Caco-2 (cell line): ENCODE data around the gene RBMS2. TPM values are rescaled to one million over a fixed set of nuclear protein-coding genes. Genes with fewer than 3 reads are reported as not detected.

ENCODE experiments used
- BruUV-seq: library from RNA; stranded (reverse); fragments of 400-500 nt; replicated peaks from 2 replicates; lab custom pipeline; 2021; lab: Mats Ljungman, UMichigan
- CTCF ChIA-PET: fragments of 300-600 bp; sonication (Branson Sonifier 250); formaldehyde crosslinking; loops from one replicate; lab custom pipeline; 2022; ENCODE audit warnings: antibody characterized with exemption; lab: Charles Lee
- POLR2A ChIA-PET: fragments of 300-600 bp; sonication (Branson Sonifier 250); formaldehyde crosslinking; loops from one replicate; lab custom pipeline; 2022; ENCODE audit warnings: antibody characterized with exemption; lab: Charles Lee
- DNase-seq, 2 experiments: peaks; one replicate each; pipeline versions ENCODE4 v3.0.0 to v3.0.0-alpha.2; 2020 to 2022
- H3K27me3 ChIP-seq: replicated peaks from 2 replicates; pipeline ENCODE4 v1.6.0; 2011; ENCODE audit warnings: low read length; ENCODE audit not compliant: control insufficient read depth, insufficient read depth
- H3K36me3 ChIP-seq: 2 replicates; pipeline ENCODE4 v1.5.1; 2011; ENCODE audit warnings: low read length; ENCODE audit not compliant: control insufficient read depth, insufficient read depth
- H3K4me1 ChIP-seq: fragments of 250-450 bp; sonication (Bioruptor Pico); 2 replicates; pipeline ENCODE4 v1.5.1; 2020; ENCODE audit warnings: mild to moderate bottlenecking
- H3K4me3 ChIP-seq: 2 replicates; pipeline ENCODE4 v1.5.1; 2011; ENCODE audit warnings: low read depth, mild to moderate bottlenecking, control low read depth, low read length
- H3K9me3 ChIP-seq: fragments of 250-450 bp; sonication (Bioruptor Pico); 2 replicates; pipeline ENCODE4 v1.5.1; 2020; ENCODE audit warnings: mild to moderate bottlenecking, moderate library complexity
- H3K27ac Mint-ChIP-seq: one replicate; pipeline ENCODE4 v1.8.0; 2022; ENCODE audit warnings: mixed read lengths; ENCODE audit not compliant: unreplicated experiment
- H3K27me3 Mint-ChIP-seq: one replicate; pipeline ENCODE4 v1.8.0; 2022; ENCODE audit warnings: mixed read lengths; ENCODE audit not compliant: insufficient read depth, unreplicated experiment
- H3K36me3 Mint-ChIP-seq: one replicate; pipeline ENCODE4 v1.8.0; 2022; ENCODE audit warnings: mild to moderate bottlenecking, mixed read lengths; ENCODE audit not compliant: insufficient read depth, unreplicated experiment
- H3K4me1 Mint-ChIP-seq: one replicate; pipeline ENCODE4 v1.8.0; 2022; ENCODE audit warnings: low read depth, mixed read lengths; ENCODE audit not compliant: unreplicated experiment
- H3K4me3 Mint-ChIP-seq: one replicate; pipeline ENCODE4 v1.8.0; 2022; ENCODE audit warnings: mild to moderate bottlenecking, moderate library complexity, mixed read lengths; ENCODE audit not compliant: unreplicated experiment
- H3K9me3 Mint-ChIP-seq: one replicate; pipeline ENCODE4 v1.8.0; 2022; ENCODE audit warnings: mixed read lengths; ENCODE audit not compliant: unreplicated experiment
- intact Hi-C: fragments of 100-400 bp; cut with micrococcal nuclease; formaldehyde crosslinking; loops from one replicate; pipeline ENCODE4 v1.10.0; 2022; ENCODE audit not compliant: unreplicated experiment
- total RNA-seq: library from RNA; stranded (reverse); gene quantifications from 2 replicates; pipeline ENCODE4 v1.2.3, GENCODE V29; 2022
- TF ChIP-seq, protein P1 (sequence below), 2 experiments: fragments of 200-600 bp in 1 of 2; IDR thresholded peaks; 1 replicate in 1 of 2; 2 replicates in 1 of 2; pipeline versions ENCODE4 v1.5.1 to v1.8.0; 2011 to 2022; ENCODE audit warnings: antibody characterized with exemption in 1 of 2, control low read depth in 1 of 2, inconsistent platforms in 1 of 2, low read depth in 1 of 2, low read length in 1 of 2, mild to moderate bottlenecking in 1 of 2, moderate library complexity in 1 of 2; ENCODE audit not compliant: insufficient read depth in 1 of 2, severe bottlenecking in 1 of 2, unreplicated experiment in 1 of 2

The RBMS2 gene
- total RNA-seq, 1 experiment from 2014 or later = 39.5 TPM

DNA sequence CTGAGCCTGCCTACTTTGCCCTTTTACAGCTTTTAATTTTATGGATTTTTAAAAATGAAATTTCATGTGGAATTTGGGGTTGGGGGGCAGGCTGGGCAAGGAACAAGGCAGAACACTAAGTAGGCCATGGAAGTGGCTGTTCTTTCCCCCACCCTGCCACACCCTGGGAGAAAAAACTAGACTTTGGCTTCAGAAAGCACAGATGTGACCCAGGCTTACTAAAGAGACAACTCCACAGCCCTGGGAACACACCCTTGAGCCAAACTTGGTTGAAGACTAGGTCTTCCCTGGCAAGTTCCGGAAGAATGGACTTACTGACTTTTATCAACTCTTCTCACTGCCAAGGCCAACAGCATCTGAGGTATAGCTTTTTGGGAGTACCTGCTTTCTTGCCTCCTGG lies 68.2 kb downstream of the RBMS2 start:
- peaks cover 6% of the 10 kb centered on the region; the same call in 1 of the 2 replicates for H3K4me1 ChIP-seq
- no peaks in the 10 kb centered on the region for H3K36me3 ChIP-seq
- H3K4me3 ChIP-seq = no peak overlapping the region
- Mint-ChIP-seq H3K27me3 (no peaks in the 10 kb centered on the region), H3K9me3 (no peaks in the 10 kb centered on the region), H3K4me1 (peaks cover 12% of the 10 kb centered on the region), H3K36me3 (peaks cover 17% of the 10 kb centered on the region), H3K27ac (no peak overlapping the region), H3K4me3 (no peak overlapping the region)
- CTCF ChIA-PET = interaction anchor here (0.6 to 1.7 kb wide), 4 partner anchors 34 to 85 kb away, joined by 3 to 8 read pairs (median 4); no protein-coding TSS in a partner anchor
- DNase-seq = no peak
- POLR2A ChIA-PET = no interaction called here
- no peaks in the 10 kb centered on the region for H3K9me3 ChIP-seq
- no peaks in the 10 kb centered on the region for H3K27me3 ChIP-seq
- TF ChIP-seq, protein P1, sequence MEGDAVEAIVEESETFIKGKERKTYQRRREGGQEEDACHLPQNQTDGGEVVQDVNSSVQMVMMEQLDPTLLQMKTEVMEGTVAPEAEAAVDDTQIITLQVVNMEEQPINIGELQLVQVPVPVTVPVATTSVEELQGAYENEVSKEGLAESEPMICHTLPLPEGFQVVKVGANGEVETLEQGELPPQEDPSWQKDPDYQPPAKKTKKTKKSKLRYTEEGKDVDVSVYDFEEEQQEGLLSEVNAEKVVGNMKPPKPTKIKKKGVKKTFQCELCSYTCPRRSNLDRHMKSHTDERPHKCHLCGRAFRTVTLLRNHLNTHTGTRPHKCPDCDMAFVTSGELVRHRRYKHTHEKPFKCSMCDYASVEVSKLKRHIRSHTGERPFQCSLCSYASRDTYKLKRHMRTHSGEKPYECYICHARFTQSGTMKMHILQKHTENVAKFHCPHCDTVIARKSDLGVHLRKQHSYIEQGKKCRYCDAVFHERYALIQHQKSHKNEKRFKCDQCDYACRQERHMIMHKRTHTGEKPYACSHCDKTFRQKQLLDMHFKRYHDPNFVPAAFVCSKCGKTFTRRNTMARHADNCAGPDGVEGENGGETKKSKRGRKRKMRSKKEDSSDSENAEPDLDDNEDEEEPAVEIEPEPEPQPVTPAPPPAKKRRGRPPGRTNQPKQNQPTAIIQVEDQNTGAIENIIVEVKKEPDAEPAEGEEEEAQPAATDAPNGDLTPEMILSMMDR (IDR thresholded peaks at IDR 0.05; ENCODE audit: insufficient read depth in 1 of 2, low read depth in 1 of 2, low read length in 1 of 2, severe bottlenecking in 1 of 2, unreplicated experiment in 1 of 2) = no peak
- intact Hi-C loops = loop anchor here (1.0 to 5.0 kb wide), 2 partner anchors 76 to 92 kb away; no protein-coding TSS in a partner anchor
- BruUV-seq = no TSS peak

DNA sequence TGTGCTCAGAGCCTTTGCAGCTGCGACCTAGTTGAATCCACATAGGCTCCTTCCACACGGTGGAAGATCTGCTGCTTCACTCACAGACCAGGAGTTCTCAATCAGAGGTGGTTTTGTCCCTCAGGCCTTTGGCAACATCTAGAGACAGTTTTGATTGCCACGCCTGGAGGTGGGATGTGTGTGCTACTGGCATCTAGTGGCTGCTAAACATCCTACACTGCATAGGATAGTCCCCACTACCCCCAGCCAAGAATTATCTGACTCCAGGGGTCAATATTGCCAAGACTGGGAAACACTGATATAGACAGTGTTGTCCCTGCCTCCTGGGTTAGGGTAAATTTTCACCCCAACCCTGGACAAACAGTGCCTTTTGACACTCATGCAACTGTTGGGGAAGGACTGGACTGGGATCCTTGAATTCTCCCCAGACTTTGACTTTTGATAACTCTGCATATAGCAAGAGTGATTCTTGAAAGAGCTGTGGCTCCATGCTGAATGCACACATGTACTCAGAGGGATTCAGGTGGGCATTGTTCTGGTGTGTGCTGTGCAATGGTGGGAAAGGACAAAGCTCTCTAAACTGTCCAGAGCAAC lies 68.7 kb downstream of the RBMS2 start:
- Mint-ChIP-seq H3K36me3 (peaks cover 21% of the 10 kb centered on the region), H3K9me3 (no peaks in the 10 kb centered on the region), H3K4me3 (no peak overlapping the region), H3K27me3 (no peaks in the 10 kb centered on the region), H3K27ac (no peak overlapping the region), H3K4me1 (peaks cover 14% of the 10 kb centered on the region)
- peak in 1 of 2 experiments; percentile 47 for DNase-seq
- H3K9me3 ChIP-seq = no peaks in the 10 kb centered on the region
- BruUV-seq = no TSS peak
- ChIA-PET POLR2A (no interaction called here), CTCF (interaction anchor here (0.7 to 1.7 kb wide), 5 partner anchors 11 to 76 kb away, joined by 3 to 8 read pairs (median 4); no protein-coding TSS in a partner anchor)
- H3K36me3 ChIP-seq = no peaks in the 10 kb centered on the region
- H3K27me3 ChIP-seq = no peaks in the 10 kb centered on the region
- H3K4me1 ChIP-seq = peaks cover 6% of the 10 kb centered on the region; the same call in 1 of the 2 replicates
- intact Hi-C loops = loop anchor here (1.0 to 5.0 kb wide), 2 partner anchors 77 to 93 kb away; no protein-coding TSS in a partner anchor
- TF ChIP-seq, protein P1 (IDR thresholded peaks at IDR 0.05; ENCODE audit: insufficient read depth in 1 of 2, low read depth in 1 of 2, low read length in 1 of 2, severe bottlenecking in 1 of 2, unreplicated experiment in 1 of 2) = peak; percentile 44 to 61
- no peak overlapping the region for H3K4me3 ChIP-seq

DNA sequence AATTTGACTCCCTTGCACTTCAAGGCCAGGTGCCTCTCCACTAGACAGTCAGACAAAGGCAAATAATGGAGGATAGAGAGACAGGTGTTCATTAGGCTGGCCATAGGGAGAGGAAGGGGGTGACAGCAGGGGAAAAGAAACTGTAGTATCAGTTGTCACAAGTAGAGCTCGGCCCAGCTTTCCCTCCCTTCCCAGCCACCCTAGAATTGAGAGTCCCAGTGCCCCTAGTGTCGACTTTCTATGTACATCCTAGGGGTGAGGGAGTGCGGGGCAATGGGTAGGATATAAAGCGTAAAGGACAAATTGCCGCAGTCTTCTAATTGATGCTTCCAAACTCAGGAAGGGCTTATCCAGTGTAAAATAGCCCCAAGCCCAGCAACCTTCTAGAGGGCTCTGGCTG lies 69.5 kb downstream of the RBMS2 start:
- DNase-seq = no peak
- H3K36me3 Mint-ChIP-seq = peaks cover 29% of the 10 kb centered on the region
- no peaks in the 10 kb centered on the region for H3K27me3 Mint-ChIP-seq
- no peak overlapping the region for H3K27ac Mint-ChIP-seq
- TF ChIP-seq, protein P1 (IDR thresholded peaks at IDR 0.05; ENCODE audit: insufficient read depth in 1 of 2, low read depth in 1 of 2, low read length in 1 of 2, severe bottlenecking in 1 of 2, unreplicated experiment in 1 of 2) = no peak
- H3K9me3 Mint-ChIP-seq = no peaks in the 10 kb centered on the region
- POLR2A ChIA-PET = no interaction called here
- Histone ChIP-seq H3K4me1 (peaks cover 6% of the 10 kb centered on the region; the same call in 1 of the 2 replicates), H3K27me3 (no peaks in the 10 kb centered on the region), H3K4me3 (no peak overlapping the region), H3K9me3 (no peaks in the 10 kb centered on the region), H3K36me3 (no peaks in the 10 kb centered on the region; the same call in 1 of the 2 replicates)
- BruUV-seq = no TSS peak
- CTCF ChIA-PET = interaction anchor here (0.7 to 1.5 kb wide), 3 partner anchors 11 to 77 kb away, joined by 3 to 8 read pairs (median 4); no protein-coding TSS in a partner anchor
- intact Hi-C loops = loop anchor here (5.0 kb wide), 1 partner anchor 94 kb away; no protein-coding TSS in a partner anchor
- peaks cover 14% of the 10 kb centered on the region for H3K4me1 Mint-ChIP-seq
- H3K4me3 Mint-ChIP-seq = no peak overlapping the region
